MM.1S (cell line): ENCODE data around the gene FRMD3.

Source experiments
- DNase-seq: peaks from one replicate; pipeline ENCODE4 v3.0.0-alpha.2; 2015
- H2AFZ ChIP-seq: fragments of 300-600 bp; sonication (generic); 2 replicates; pipeline ENCODE4 v1.6.0; 2016; ENCODE audit warnings: antibody characterized with exemption, low read length
- H3F3A ChIP-seq: fragments of 300-600 bp; sonication (generic); 2 replicates; pipeline ENCODE4 v1.6.1; 2016; ENCODE audit warnings: mild to moderate bottlenecking, antibody characterized with exemption, low read length, moderate library complexity, mixed read lengths; ENCODE audit not compliant: insufficient read depth
- H3K27ac ChIP-seq: fragments of 300-600 bp; sonication (generic); 2 replicates; pipeline ENCODE4 v1.5.1; 2016; ENCODE audit warnings: mild to moderate bottlenecking, low read length
- H3K27me3 ChIP-seq: fragments of 300-600 bp; sonication (generic); replicated peaks from 2 replicates; pipeline ENCODE4 v1.6.0; 2016; ENCODE audit warnings: low read length; ENCODE audit not compliant: insufficient read depth
- H3K36me3 ChIP-seq: fragments of 300-600 bp; sonication (generic); replicated peaks from 2 replicates; pipeline ENCODE4 v1.6.1; 2016; ENCODE audit warnings: mild to moderate bottlenecking, low read length, mixed read lengths; ENCODE audit not compliant: insufficient read depth
- H3K4me1 ChIP-seq: fragments of 300-600 bp; sonication (generic); 2 replicates; pipeline ENCODE4 v1.6.1; 2016; ENCODE audit warnings: low read length, mixed read lengths
- H3K4me2 ChIP-seq: fragments of 300-600 bp; sonication (generic); 2 replicates; pipeline ENCODE4 v1.6.0; 2016; ENCODE audit warnings: low read depth, low read length
- H3K4me3 ChIP-seq: fragments of 300-600 bp; sonication (generic); 2 replicates; pipeline ENCODE4 v1.5.1; 2016; ENCODE audit warnings: low read length, mixed read lengths
- H3K79me2 ChIP-seq: fragments of 300-600 bp; sonication (generic); 2 replicates; pipeline ENCODE4 v1.6.1; 2016; ENCODE audit warnings: mixed run types, low read length, mixed read lengths
- H3K9ac ChIP-seq: fragments of 300-600 bp; sonication (generic); 2 replicates; pipeline ENCODE4 v1.6.1; 2016; ENCODE audit warnings: low read length, mixed read lengths
- H3K9me2 ChIP-seq: fragments of 300-600 bp; sonication (generic); replicated peaks from 2 replicates; pipeline ENCODE4 v1.6.1; 2016; ENCODE audit warnings: mild to moderate bottlenecking, low read length, mixed read lengths; ENCODE audit not compliant: insufficient read depth
- H3K9me3 ChIP-seq: fragments of 300-600 bp; sonication (generic); replicated peaks from 2 replicates; pipeline ENCODE4 v1.6.1; 2016; ENCODE audit warnings: mild to moderate bottlenecking, low read length, mixed read lengths; ENCODE audit not compliant: insufficient read depth
- H4K20me1 ChIP-seq: fragments of 300-600 bp; sonication (generic); 2 replicates; pipeline ENCODE4 v1.6.1; 2016; ENCODE audit warnings: mild to moderate bottlenecking, low read length, moderate library complexity, mixed read lengths; ENCODE audit not compliant: insufficient read depth
- EZH2 ChIP-seq: fragments of 300-600 bp; sonication (generic); optimal IDR thresholded peaks from 2 replicates; pipeline ENCODE3; 2017; ENCODE audit warnings: low read depth, mild to moderate bottlenecking, antibody characterized with exemption, low read length, mixed read lengths
- EZH2phosphoT487 ChIP-seq: fragments of 300-600 bp; sonication (generic); IDR thresholded peaks from 2 replicates; pipeline ENCODE4 v1.6.1; 2018; ENCODE audit warnings: antibody characterized with exemption, low read length
- TF ChIP-seq, protein P1 (sequence below): fragments of 300-600 bp; sonication (generic); IDR thresholded peaks from 2 replicates; pipeline ENCODE4 v1.5.1; 2016; ENCODE audit warnings: antibody characterized with exemption, low read length, mixed read lengths

Gene FRMD3

DNA sequence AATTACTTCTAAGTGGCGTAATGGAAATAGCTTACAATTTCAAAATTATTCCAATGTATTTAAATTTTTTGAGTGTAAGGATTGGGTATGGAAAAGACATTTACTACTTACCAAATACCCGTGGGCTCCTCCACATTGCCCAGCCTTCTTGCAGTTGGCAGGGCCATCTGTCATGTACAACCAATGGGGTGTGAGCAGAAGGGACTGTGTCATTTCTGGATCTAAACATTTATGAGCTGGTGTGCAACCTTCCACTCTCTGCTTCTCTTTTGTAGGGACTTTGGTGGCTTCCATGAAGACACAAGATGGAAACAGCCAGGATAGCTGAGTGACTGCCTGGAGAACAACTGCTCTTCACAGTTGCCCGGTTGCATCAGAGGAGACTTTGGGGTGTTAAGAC is 40.8 kb downstream of the FRMD3 start:
- no peaks in the 10 kb centered on the region for H3K79me2 ChIP-seq

GRCh38 chr9:83491995-83492394 is 46.2 kb downstream of the FRMD3 start:
- Histone ChIP-seq H4K20me1 (no peaks in the 10 kb centered on the region), H3K36me3 (no peaks in the 10 kb centered on the region), H3K4me2 (no peak overlapping the region), H2AFZ (no peak overlapping the region), H3K27me3 (no peaks in the 10 kb centered on the region), H3K27ac (no peak overlapping the region), H3K79me2 (no peaks in the 10 kb centered on the region), H3K9ac (no peak overlapping the region), H3K4me1 (no peaks in the 10 kb centered on the region), H3K4me3 (no peak overlapping the region), H3K9me3 (no peaks in the 10 kb centered on the region), H3F3A (no peaks in the 10 kb centered on the region), H3K9me2 (no peaks in the 10 kb centered on the region)
- no peak for DNase-seq
- TF ChIP-seq, protein P1, sequence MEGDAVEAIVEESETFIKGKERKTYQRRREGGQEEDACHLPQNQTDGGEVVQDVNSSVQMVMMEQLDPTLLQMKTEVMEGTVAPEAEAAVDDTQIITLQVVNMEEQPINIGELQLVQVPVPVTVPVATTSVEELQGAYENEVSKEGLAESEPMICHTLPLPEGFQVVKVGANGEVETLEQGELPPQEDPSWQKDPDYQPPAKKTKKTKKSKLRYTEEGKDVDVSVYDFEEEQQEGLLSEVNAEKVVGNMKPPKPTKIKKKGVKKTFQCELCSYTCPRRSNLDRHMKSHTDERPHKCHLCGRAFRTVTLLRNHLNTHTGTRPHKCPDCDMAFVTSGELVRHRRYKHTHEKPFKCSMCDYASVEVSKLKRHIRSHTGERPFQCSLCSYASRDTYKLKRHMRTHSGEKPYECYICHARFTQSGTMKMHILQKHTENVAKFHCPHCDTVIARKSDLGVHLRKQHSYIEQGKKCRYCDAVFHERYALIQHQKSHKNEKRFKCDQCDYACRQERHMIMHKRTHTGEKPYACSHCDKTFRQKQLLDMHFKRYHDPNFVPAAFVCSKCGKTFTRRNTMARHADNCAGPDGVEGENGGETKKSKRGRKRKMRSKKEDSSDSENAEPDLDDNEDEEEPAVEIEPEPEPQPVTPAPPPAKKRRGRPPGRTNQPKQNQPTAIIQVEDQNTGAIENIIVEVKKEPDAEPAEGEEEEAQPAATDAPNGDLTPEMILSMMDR = no peak

More for the DNA sequence above, 40.8 kb downstream of the FRMD3 start:
- H3K4me2 ChIP-seq = no peak overlapping the region
- no peaks in the 10 kb centered on the region for H4K20me1 ChIP-seq
- no peak overlapping the region for H2AFZ ChIP-seq
- no peak for TF ChIP-seq EZH2
- TF ChIP-seq, protein P1 = no peak
- TF ChIP-seq EZH2phosphoT487 = no peak
- no peaks in the 10 kb centered on the region for H3K4me1 ChIP-seq
- H3F3A ChIP-seq = no peaks in the 10 kb centered on the region
- no peak overlapping the region for H3K4me3 ChIP-seq
- no peaks in the 10 kb centered on the region for H3K9me2 ChIP-seq
- H3K27me3 ChIP-seq = no peaks in the 10 kb centered on the region
- no peak overlapping the region for H3K27ac ChIP-seq
- H3K9ac ChIP-seq = no peak overlapping the region
- H3K36me3 ChIP-seq = no peaks in the 10 kb centered on the region
- no peak for DNase-seq
- no peaks in the 10 kb centered on the region for H3K9me3 ChIP-seq

GRCh38 chr9:83491413-83491812 is 46.8 kb downstream of the FRMD3 start:
- Histone ChIP-seq H3K4me1 (no peaks in the 10 kb centered on the region), H3F3A (no peaks in the 10 kb centered on the region), H3K9ac (no peak overlapping the region), H4K20me1 (no peaks in the 10 kb centered on the region), H2AFZ (no peak overlapping the region), H3K36me3 (no peaks in the 10 kb centered on the region), H3K27ac (no peak overlapping the region), H3K4me3 (no peak overlapping the region), H3K79me2 (no peaks in the 10 kb centered on the region), H3K9me3 (no peaks in the 10 kb centered on the region), H3K4me2 (no peak overlapping the region), H3K27me3 (no peaks in the 10 kb centered on the region), H3K9me2 (no peaks in the 10 kb centered on the region)
- DNase-seq = no peak
- TF ChIP-seq EZH2 = no peak
- TF ChIP-seq, protein P1 = no peak
- TF ChIP-seq EZH2phosphoT487 = no peak

- Histone ChIP-seq H3K27me3 (no peaks in the 10 kb centered on the region), H3K4me1 (no peaks in the 10 kb centered on the region), H4K20me1 (no peaks in the 10 kb centered on the region), H3K9me3 (no peaks in the 10 kb centered on the region), H2AFZ (no peak overlapping the region), H3K4me2 (no peak overlapping the region), H3K36me3 (no peaks in the 10 kb centered on the region), H3K27ac (no peak overlapping the region), H3K4me3 (no peak overlapping the region), H3K9me2 (no peaks in the 10 kb centered on the region), H3F3A (no peaks in the 10 kb centered on the region), H3K79me2 (no peaks in the 10 kb centered on the region), H3K9ac (no peak overlapping the region)
- TF ChIP-seq EZH2 (no peak), EZH2phosphoT487 (no peak)
- TF ChIP-seq, protein P1 = no peak
- DNase-seq = no peak
Observed at GRCh38 chr9:83489961-83490360, 48.2 kb downstream of the FRMD3 start.
